Measurements from ENCODE around the gene KRTAP1-5.

DNA sequence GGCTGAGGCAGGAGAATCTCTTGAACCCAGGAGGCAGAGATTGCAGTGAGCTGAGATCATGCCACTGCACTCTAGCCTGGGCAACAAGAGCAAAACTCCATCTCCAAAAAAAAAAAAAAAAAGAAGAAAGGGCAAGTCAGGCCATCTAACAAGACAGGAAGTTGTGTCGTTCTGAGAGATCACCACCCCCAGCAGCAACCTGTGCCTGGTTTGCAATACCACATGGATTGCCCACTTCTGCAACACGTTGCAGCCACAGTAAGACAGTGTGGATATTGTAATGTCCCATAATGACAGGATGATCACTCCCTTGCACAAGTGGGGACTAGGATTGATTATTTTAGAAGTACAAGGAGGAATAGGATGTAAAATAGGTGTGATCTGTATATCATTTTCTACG, 42.0 kb upstream of the KRTAP1-5 start:
- TF ChIP-seq, protein P1, sequence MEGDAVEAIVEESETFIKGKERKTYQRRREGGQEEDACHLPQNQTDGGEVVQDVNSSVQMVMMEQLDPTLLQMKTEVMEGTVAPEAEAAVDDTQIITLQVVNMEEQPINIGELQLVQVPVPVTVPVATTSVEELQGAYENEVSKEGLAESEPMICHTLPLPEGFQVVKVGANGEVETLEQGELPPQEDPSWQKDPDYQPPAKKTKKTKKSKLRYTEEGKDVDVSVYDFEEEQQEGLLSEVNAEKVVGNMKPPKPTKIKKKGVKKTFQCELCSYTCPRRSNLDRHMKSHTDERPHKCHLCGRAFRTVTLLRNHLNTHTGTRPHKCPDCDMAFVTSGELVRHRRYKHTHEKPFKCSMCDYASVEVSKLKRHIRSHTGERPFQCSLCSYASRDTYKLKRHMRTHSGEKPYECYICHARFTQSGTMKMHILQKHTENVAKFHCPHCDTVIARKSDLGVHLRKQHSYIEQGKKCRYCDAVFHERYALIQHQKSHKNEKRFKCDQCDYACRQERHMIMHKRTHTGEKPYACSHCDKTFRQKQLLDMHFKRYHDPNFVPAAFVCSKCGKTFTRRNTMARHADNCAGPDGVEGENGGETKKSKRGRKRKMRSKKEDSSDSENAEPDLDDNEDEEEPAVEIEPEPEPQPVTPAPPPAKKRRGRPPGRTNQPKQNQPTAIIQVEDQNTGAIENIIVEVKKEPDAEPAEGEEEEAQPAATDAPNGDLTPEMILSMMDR (conservative IDR thresholded peaks at IDR 0.05; ENCODE audit: low read length) = no peak
- TF ChIP-seq EZH2phosphoT487 (IDR thresholded peaks at IDR 0.05; ENCODE audit: borderline replicate concordance, low read depth, low read length) = no peak
